HPDE6-E6E7 (cell line): ENCODE measurements around the gene CMYA5.

Source experiments
- DNase-seq: peaks from one replicate; pipeline ENCODE4 v3.0.0; 2011; ENCODE audit warnings: missing footprints; ENCODE audit errors: extremely low spot score

Gene CMYA5

DNA sequence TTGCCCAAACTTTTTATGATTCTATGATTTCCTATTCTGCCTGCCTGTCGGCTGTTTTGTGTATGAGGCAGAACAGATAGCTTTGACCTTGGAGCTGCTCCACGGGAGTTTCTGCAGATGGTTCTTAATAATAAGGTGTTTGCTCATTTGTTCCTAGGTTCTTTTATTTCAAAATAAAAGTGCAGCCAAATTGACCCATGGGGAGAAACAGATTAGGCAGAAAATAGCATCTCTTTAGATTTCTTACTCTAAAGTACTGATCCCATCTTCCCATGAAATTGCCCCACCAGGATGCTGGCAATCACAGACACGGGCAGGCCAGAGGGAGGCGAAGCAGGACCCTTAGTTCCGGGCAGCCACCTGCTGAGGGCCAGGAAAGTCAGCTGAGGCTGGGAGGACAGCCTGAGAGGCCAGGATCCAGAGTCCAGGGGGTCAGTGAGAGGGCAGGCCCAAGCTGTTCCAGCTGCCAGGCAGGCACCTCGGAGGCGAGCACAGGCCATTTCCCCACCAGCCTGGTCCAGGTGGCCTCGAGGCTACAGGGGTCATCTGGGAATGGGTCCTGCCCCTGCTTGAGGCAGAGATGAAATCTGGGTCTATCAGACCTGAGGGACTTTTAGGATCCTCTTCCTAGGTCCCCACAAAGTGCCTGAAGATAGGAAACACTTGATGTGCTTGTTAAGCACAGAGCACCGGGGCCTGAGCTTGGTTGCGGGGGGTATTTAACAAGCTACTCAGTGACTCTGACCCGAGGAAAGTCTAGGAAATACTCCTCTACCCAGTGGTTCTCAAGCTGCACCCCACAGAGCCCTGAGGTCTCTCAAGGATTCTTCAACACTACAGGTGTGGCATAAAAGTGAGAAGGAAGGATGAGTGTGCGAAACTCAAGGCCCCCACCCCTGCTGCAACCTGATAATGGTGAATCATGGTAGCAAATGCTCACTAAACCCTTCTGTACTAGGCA lies 145.4 kb downstream of the CMYA5 start:
- DNase-seq, result no peak

DNA sequence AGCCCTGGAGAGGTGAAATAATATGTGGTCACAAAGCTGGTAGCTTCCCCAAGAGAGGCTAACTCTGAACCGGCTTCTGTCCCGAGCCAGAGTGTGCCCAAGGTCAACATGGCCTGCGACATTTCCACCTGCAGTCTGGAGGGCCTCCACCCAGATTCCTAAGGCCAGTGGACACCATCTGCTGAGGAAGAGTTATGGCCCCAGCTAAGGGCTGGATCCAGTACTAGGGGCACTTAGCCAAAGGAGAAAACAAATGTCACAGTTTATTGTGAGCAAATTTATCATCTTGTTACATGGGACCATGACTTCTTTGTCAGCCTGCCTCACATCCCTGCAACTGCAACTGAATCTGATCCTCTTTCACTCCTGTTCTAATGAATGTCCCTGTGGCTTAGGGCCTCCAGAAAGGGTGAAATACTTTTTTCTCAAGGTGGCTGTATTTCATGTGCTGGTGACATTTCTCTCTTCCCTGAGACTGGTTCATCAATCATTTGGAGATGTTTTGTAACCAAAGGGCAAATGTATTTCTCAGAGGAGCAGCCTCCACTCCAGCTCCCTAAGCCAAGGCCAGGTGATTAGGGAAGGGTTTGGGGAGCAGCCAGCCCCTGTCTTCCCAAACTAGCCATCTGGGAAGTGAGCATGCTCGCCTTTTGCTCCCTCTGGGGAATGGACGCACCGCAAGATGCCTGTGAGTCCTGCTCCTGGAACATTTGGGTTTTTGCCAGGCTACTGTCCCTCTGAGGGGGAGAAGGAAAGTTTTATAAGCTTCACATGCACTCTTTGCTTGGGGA lies 148.3 kb downstream of the CMYA5 start:
- DNase-seq, result no peak

- DNase-seq, result no peak
These were observed 150.7 kb downstream of the CMYA5 start for GRCh38 chr5:79840084-79840990.

- no peak for DNase-seq
These were observed 151.5 kb downstream of the CMYA5 start for GRCh38 chr5:79841172-79841571.

DNA sequence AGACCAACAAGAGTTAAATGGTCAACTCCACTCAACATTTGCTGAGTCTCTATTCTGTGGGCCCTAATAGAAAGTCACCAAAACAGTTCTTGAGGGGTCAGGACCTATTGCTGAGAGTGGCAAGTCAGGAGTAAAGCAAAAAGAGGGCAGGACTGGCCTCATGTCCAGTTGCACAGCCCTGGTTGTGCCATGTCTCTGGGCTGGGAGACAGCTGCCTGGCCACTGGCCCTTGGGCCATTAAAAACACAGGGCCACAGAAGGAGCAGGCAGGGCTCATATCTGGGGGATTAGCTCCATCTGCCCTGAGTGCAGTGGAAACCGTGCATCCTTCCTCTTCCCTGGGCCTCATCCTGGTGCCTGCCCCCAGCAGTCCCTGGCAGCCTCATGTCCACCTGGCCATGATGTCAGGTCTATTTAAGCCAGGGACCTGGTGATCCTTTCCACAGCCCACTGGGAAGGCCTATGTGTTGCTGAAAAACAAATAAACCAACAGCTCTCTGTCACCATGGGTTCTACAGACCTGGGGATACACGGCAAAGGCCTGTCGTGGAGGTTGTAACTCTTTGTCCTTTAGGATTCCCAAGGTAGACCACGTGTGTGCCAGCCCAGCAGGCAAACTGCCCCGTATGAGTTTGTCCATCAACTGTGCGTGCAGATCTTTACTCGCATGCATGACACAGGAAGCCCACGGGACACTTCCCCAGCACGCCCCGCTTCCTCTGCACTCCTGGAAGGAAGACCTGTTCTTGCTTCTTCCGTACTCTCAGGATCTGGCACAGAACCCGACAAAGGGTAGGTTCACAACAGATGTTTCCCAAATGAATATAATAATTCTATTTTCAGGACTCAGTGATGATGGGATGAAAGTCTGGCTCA lies 152.6 kb downstream of the CMYA5 start:
- DNase-seq, result no peak

DNA sequence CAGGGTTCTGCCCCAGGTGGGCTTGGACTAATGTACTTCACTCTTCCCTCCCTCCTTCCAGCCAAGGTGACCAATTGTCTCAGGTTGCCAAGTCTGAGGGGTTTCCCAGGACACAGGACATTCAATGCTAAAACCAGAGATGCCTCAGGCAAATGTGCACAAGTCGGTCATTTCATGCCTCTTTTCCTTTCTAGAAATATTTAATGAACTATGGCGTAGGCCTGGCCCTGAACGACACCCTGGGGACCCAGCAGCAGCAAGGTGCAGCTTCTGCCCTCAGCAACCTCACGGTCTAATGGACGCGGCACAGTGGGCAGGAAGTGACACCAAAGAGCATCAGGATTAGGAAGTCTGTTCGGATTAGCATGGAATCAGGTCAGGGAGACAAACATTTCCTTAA lies 153.4 kb downstream of the CMYA5 start:
- DNase-seq, result no peak

DNA sequence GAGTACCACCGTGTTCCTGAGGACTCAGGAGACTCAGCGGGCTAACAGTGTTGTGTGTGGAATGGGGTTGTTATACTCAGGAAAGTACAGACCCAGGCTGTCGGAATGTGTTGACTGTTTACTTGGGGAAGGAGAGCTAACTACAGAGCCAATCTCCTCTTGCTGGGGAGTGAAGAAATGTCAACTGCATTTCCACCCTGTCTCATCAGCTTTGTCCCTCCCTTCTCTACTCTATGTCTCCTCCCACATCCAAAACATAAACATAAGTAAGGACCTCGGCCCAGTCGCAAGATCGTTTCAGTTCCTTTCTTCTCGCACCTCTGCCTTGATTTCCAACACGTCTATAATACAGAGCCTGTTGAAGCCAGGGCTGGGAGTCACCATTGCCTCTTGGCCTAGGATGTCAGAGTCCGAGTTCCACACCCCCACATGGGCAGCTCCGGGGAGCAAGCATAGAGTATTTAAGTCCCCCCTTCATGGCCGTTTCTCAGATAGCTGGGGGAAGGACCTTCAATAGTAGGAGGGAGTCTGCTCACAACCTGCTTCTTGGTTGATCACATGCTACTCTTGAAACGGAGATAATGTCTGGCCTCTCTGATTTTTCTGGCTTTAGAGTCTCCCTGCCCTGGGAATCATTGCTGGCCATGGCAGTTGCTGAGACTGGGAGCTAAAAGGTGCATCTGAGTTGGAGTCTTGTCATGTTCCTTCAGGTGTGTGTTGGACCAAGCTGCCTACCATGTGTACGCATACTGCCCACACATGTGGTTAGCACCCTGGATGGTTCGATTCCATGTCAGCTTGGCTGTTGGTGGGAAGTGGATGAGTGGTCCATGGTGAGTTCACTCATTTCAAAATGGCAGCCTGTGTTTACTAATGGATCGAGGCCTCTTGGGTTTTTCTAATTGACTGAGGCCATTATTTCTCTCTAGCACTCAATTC lies 154.1 kb downstream of the CMYA5 start:
- no peak for DNase-seq

DNA sequence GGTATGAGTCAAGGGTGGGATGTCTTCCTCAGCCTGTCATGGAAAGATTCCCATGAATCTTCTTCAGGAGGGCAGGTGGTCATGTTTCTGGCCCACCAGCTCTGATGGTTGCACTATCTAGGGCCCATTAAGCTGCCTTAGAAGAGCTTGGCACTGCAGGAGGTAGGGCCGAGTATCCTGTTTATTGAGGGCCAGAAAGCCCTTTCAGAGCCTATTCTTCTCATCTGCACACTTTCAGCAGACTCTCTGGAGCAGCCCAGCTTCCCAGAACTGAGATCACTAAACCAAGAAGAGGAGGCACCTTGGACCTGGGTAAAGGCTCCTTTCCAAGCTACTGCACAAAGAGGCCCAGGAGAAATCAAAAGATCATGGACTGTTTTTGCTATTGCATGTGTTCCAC lies 154.9 kb downstream of the CMYA5 start:
- no peak for DNase-seq

- DNase-seq, result no peak
These were observed 156.0 kb downstream of the CMYA5 start for GRCh38 chr5:79845448-79846197.

- no peak for DNase-seq
These were observed 156.5 kb downstream of the CMYA5 start for GRCh38 chr5:79846198-79846521.

GRCh38 chr5:79847561-79847960 lies 157.9 kb downstream of the CMYA5 start:
- DNase-seq, result no peak

GRCh38 chr5:79849061-79849460 lies 159.4 kb downstream of the CMYA5 start:
- no peak for DNase-seq
